ENCODE results near the gene MYO3B.

GRCh38 chr2:170215021-170215420 is 37.1 kb downstream of the MYO3B start:
- TF ChIP-seq CTCF (IDR thresholded peaks at IDR 0.05; ENCODE audit: insufficient read depth, low read length, poor library complexity, severe bottlenecking) (no peak), EZH2phosphoT487 (conservative IDR thresholded peaks at IDR 0.05; ENCODE audit: low read length) (no peak)

Data from SU-DHL-6 (cell line).